HuH-7.5 (cell line): ENCODE results near the gene CCT5.
A peak's percentile ranks its signal among the peaks of the same experiment; 100 is the strongest.
"Not testable (repeated sequence)": the region's sequence is repeated elsewhere in the genome, so short reads cannot be mapped to it uniquely, and the experiment has no call there.

Source experiments
- DNase-seq: peaks from one replicate; pipeline ENCODE4 v3.0.0; 2011; ENCODE audit warnings: low spot score

The CCT5 gene

DNA sequence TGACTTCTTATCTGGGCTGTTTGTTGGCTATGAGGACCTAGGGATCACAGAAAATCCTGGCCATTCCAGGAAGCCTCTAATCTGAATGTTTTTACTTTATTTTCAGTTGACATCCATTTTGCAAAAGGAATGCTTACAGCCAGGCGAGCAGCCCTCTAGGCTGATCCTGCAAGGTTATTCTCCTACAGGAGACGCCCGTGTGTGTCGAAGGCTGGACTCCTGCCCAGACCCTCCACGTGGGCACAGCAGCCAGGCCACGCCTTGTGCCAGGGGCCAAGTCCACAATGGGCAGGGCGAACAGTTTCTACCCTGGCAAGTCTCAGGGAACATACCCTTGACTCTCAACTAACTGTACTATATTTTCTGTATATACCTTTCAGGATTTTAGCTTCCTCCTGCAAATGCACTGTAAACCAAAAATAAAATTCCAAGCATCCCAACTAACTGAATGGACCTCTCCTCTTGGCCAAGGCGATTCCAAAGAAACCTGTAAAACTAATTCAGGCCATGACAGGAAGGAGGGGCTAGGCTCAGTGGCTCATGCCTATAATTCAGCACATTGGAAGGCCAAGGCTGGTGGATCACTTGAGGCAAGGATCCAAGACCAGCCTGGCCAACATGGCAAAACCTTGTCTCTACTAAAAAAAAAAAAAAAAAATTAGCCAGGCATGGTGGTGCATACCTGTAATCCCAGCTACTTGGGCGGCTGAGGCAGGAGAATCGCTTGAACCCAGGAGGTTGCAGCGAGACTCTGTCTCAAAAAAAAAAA is 51.9 kb downstream of the CCT5 start:
- no peak for DNase-seq

DNA sequence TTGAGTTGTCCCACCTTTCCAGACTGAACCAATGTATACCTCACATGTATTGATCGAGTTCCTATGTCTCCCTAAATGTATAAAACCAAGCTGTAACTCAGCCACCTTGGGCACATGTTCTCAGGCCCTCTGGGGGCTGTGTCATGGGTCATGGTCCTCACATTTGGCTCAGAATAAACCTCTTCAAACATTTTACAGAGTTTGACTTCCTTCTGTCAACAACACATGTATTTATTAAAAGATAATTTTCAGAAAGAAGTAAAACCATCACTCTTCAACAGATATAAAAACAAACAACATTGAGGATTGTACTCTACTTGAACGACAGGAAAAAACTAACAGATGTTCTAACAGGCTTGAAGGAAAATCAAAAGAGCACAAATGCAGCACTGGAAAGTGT is 53.1 kb downstream of the CCT5 start:
- DNase-seq: no peak

DNA sequence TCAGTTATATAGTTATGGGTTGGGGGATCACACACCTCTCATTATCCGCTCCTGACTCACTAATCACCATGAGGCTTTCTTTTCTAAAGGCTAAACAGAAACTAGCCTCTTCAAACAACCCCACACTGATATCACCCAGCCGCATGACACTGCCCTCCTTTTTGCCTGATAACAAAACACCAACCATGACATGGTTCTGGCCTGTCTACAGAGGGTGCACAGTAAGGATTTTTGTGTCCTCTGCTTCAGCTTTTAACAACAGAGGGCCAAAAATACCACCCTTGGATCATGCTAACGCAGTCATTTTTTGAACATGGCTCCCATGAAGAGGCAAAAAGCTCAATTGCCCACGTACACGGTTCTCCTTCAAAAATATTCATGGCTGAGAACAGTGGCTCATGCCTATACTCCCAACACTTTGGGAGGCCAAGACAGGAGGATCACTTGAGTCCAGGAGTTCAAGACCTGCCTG is 53.7 kb downstream of the CCT5 start:
- DNase-seq: no peak

DNA sequence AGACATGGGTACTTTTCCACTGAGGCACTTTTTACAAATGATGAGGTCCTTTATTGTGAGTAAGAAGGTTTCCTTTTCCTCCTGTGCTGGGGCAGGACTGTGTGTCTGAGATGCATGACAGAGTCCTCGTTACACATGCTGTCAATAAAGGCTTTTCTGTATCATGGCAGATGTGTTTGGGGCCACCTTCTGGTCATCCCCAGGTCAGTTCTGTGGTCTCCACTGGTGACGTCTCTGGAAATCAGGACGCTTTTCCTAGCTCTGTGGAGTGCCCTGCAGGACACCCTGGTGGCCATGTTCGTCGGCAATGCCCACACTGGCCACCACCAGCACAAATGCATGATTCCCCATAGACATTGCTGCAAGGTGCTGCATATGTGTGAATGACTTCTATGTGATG is 54.9 kb downstream of the CCT5 start:
- DNase-seq: no peak

DNA sequence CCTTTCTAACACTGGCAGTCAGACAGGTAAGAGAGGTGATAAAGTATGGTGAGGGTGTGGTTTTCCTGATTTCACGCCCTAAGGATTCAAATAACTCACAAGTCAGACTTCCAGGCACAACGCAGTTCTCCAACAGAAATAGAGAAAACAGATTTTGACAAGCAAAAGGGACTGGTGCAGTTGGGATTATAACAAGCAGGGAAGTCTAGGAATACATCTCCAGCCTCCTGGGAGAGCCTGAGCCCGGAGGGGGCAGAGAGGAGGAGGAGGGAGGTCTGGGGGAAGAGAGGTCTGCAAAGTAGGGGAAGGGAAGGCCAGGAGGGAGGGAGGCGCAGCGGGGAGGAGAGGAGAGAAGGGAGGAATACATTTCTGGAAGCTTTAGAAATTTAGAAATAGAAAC is 56.0 kb downstream of the CCT5 start:
- no peak for DNase-seq

DNA sequence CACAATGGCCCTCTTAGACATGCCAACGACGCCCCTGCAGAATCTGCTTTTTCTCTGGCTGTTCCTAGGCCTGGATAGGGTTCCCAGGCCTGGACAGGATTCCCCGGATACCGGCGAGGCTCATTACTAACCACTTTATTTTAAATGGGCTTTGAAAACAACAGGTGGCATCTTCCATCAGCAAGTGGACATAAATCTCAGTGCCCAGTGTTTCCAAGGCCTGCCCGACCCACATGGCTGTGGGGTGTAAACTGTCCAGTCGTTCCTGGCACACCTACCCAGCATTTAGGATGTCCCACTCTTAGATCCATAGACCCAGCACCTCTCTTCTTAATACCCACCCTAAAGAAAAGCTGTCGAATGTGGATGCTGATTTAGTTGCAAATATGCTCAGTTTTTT is 56.7 kb downstream of the CCT5 start:
- DNase-seq: no peak

DNA sequence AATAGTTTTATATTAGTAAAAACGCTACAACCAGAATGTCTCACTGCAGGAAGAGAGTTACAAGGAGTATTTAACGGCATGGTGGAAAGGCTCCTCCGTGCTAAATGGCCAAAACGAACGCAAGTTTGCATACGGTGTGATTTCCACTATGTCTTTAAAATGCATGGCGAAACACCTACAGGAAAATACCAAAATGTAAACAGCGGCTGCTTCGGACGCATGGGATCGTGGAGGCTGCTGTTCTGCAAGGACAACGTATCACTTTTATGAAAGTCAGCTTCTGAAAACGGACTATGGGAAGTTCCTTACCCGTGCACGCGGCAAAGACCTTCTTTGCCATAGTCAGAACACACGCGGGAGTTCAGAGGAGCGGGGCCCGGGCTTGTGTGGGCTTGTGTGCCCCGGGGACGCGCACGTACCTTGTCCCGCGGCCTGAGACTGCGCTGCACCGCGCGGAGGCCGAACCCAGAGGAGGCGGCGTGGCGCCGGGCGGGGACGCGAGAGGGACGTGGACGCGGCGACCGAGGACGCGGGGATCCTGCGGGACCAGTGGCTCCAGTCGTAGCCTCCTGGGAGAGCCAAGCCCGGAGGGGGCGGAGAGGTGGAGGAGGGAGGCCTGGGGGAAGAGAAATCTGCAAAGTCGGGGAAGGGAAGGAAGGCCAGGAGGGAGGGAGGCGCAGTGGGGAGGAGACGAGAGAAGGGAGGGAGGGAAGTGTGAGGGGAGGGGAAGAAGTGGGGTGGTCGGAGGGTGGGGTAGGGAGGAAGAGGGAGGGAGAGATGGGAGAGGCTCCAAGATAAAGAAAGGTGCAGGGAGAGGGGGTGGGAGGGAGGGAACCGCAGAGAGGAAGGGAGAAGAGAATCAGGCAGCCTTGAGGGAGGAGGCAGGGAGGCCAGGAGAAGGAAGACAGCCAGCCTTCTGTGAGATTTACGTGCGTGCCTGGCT is 57.4 kb downstream of the CCT5 start, which contains the start of gene CMBL:
CMBL (minus strand) TSS at position 697 of the 943 bp plus-strand sequence. CDS start 17,140 bp downstream, outside the sequence.
- peak; percentile 57 for DNase-seq

DNA sequence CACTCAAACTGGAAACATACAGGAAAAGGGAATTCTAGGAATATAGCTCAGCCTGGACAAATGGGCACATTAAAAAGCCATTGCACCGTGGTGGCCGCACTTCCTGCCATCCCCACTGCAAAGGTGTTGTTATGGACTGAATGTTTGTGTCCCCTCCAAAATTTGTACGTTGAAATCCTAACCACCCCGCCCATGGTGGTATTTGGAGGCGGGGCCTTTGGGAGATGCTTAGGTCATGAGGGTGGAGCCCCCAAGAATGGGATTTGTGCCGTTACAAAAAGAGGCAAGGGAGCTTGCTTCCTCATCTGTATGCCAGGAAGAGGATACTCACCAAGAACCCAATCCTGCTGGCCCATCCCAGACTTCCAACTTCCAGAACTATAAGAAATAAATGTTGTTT is 58.8 kb downstream of the CCT5 start:
- DNase-seq: no peak

DNA sequence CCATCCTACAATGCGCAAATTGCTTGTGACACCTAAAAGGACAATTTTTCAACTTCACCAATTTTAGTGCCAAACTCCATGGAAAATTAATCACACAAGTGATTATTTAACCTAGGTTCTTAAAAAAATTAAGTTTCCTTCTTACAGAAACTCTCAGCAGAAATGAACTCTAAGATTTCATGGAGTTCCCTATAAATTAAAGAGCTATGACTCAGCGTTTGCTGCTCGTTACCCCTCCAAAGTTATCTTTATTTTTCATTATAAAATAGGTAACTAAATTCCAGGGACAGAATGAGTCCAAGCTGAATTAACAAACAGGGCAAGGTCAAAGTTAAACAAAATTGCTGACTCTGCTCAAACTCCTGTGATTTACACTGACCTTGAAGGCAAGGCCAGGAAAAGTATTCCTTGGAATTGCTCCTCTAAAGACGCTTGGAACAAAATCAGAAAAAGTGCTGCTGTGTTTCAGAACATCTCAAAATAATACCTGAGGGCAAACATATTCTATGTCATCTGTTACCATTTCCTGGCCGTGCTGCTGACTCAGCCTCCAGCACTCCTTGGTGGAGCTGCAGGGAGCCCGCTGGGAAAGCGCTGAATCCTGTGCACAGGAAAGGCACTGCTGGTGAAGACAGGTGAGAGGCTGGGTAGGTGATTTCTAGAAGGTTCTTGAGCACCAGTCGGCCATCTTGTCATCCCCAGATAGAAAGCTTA is 60.1 kb downstream of the CCT5 start:
- DNase-seq: no peak

DNA sequence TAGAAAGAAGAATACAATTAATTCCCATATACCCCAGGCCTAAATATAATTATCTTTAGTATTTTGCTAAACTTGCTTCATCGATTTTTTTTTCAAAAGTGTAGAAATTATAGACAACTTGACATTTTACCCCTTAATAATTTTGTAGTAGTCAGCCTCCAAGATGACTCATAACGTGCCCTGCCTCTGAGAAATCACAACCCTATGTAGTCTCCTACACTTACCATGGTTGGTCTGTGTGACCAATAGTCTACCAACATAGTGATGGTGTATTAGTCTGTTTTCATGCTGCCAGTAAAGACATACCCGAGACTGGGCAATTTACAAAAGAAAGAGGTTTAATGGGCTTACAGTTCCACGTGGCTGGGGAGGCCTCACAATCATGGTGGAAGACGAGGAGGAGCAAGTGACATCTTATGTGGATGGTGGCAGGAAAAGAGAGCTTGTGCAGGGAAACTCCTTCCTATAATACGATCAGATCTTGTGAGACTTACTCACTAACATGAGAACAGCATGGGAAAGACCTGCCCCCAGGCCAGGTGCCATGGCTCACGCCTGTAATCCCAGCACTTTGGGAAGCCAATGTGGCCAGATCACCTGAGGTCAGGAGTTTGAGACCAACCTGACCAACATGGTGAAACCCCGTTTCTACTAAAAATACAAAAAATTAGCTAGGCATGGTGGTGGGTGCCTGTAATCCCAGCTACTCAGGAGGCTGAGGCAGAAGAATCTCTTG is 60.9 kb downstream of the CCT5 start:
- not testable (repeated sequence) for DNase-seq

DNA sequence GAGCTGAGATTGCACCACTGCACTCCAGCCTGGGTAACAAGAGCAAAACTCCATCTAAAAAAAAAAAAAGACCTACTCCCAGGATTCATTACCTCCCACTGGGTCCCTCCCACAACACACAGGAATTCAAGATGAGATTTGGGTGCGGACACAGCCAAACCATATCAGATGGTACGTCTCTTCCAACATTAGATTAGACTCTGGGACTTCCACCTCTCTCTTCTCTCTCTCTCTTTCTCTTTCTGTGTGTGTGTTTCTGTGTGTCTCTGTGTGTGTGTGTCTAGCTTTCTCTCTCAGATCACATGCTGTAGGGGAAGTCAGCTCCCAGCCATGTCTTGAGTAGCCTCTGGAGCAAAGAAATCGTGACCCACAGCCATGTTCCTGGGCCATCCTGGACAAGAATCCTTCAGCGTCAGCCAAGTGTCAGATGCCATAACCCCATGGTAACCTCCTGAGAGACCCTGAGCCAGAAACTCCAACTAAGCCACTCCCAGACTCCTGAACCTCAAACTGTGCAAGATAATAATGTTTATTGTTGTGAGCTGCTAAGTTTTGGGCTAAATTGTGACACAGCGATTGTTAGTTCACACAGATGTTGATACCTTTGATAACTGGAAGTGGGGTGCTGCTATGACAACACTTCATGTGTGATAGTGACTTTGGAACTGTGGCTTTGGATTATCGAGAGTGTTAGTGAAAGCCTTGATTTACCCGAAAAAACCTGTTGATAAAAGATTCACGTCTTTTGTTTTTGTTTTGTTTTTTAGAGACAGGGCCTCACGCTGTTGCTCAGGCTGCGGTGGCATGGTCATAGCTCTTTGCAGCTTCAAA is 61.7 kb downstream of the CCT5 start:
- no peak for DNase-seq

DNA sequence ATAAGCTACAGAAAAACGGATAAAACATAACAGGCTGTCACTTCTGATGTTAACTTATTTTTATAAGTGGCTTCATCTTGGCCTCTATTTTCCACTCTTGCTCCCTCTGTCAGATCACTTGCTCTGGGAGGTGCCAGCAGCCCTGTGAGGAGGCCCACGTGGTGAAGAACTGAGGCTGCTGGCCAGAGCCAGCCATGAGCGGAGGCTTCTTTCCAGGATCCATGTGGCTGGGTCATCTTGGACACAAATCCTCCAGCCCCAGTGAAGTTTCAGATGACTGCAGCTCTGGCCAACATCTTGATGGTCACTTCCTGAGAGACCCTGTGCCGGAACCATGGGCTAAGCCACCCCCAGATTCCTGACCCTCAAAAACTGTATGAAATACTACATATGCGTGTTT is 65.1 kb downstream of the CCT5 start:
- no peak for DNase-seq
